Measurements from ENCODE around the gene PLG.
"Not testable (repeated sequence)": the region's sequence is repeated elsewhere in the genome, so short reads cannot be mapped to it uniquely, and the experiment has no call there.

PLG gene

GRCh38 chr6:160767647-160768019 is 65.6 kb downstream of the PLG start:
- no peak for TF ChIP-seq MYC (IDR thresholded peaks at IDR 0.05; ENCODE audit: low read depth, low read length)
- TF ChIP-seq POLR2A (IDR thresholded peaks at IDR 0.05; ENCODE audit: extremely low read depth, insufficient read length): no peak
- TF ChIP-seq, protein P1, sequence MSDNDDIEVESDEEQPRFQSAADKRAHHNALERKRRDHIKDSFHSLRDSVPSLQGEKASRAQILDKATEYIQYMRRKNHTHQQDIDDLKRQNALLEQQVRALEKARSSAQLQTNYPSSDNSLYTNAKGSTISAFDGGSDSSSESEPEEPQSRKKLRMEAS (IDR thresholded peaks at IDR 0.05; ENCODE audit: low read depth, low read length): no peak
- no peak for TF ChIP-seq CTCF (IDR thresholded peaks at IDR 0.05; ENCODE audit: low read depth, low read length)
- no peak overlapping the region for H3K4me3 ChIP-seq (ENCODE audit: low read depth, low read length)
- DNase-seq (ENCODE audit: low read depth): no peak

DNA sequence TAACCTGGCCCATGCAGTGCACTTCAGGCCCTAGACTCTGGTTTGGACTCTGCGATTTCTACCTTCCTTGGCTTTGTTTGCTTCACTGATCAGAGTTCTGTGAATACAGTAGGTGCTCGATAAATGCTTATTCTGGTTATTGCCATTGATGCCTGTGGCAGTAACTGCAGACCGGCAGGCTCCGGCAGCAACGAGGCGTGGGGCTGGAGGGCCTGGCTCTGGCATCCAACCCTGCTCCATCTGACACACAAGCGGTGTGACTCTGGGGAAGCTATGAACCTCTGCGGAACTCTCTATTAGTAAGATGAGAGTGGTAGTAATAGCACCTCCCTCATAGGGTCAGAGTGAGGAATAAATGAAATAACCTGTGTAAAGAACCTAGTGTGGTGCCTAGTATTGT is 66.1 kb downstream of the PLG start:
- no peak for TF ChIP-seq CTCF (IDR thresholded peaks at IDR 0.05; ENCODE audit: low read depth, low read length)
- TF ChIP-seq MYC (IDR thresholded peaks at IDR 0.05; ENCODE audit: low read depth, low read length): no peak
- TF ChIP-seq, protein P1 (IDR thresholded peaks at IDR 0.05; ENCODE audit: low read depth, low read length): no peak
- DNase-seq (ENCODE audit: low read depth): no peak
- H3K4me3 ChIP-seq (ENCODE audit: low read depth, low read length): no peak overlapping the region

- no peak for TF ChIP-seq POLR2A (IDR thresholded peaks at IDR 0.05; ENCODE audit: extremely low read depth, insufficient read length)
- TF ChIP-seq, protein P1 (IDR thresholded peaks at IDR 0.05; ENCODE audit: low read depth, low read length): no peak
- TF ChIP-seq MYC (IDR thresholded peaks at IDR 0.05; ENCODE audit: low read depth, low read length): no peak
- TF ChIP-seq CTCF (IDR thresholded peaks at IDR 0.05; ENCODE audit: low read depth, low read length): no peak
- H3K4me3 ChIP-seq (ENCODE audit: low read depth, low read length): no peak overlapping the region
- DNase-seq (ENCODE audit: low read depth): no peak
Observed at GRCh38 chr6:160774399-160774798, 72.4 kb downstream of the PLG start.

- no peak overlapping the region for H3K4me3 ChIP-seq (ENCODE audit: low read depth, low read length)
- no peak for DNase-seq (ENCODE audit: low read depth)
- TF ChIP-seq, protein P1 (IDR thresholded peaks at IDR 0.05; ENCODE audit: low read depth, low read length): no peak
- TF ChIP-seq MYC (IDR thresholded peaks at IDR 0.05; ENCODE audit: low read depth, low read length): no peak
- TF ChIP-seq CTCF (IDR thresholded peaks at IDR 0.05; ENCODE audit: low read depth, low read length): no peak
- no peak for TF ChIP-seq POLR2A (IDR thresholded peaks at IDR 0.05; ENCODE audit: extremely low read depth, insufficient read length)
Observed at GRCh38 chr6:160775792-160776580, 73.9 kb downstream of the PLG start.

GRCh38 chr6:160779095-160779494 is 77.1 kb downstream of the PLG start:
- DNase-seq (ENCODE audit: low read depth): not testable (repeated sequence)

DNA sequence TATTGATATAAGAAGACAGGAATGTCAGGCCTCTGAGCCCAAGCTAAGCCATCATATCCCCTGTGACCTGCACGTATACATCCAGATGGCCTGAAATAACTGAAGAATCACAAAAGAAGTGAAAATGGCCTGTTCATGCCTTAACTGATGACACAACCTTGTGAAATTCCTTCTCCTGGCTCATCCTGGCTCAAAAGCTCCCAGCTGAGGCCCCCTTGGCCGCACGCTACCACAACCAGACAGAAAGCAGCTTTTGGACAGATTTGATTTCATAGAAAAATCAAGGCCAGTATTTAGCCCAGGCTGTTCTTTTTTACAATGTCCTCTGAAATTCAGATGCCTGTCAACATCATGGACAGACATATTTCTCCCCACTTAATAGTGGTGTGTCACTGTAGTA is 78.6 kb downstream of the PLG start:
- H3K4me3 ChIP-seq (ENCODE audit: low read depth, low read length); DNase-seq (ENCODE audit: low read depth): not testable (repeated sequence)

More at GRCh38 chr6:160779095-160779494, 77.1 kb downstream of the PLG start:
- H3K4me3 ChIP-seq (ENCODE audit: low read depth, low read length): not testable (repeated sequence)

DNA sequence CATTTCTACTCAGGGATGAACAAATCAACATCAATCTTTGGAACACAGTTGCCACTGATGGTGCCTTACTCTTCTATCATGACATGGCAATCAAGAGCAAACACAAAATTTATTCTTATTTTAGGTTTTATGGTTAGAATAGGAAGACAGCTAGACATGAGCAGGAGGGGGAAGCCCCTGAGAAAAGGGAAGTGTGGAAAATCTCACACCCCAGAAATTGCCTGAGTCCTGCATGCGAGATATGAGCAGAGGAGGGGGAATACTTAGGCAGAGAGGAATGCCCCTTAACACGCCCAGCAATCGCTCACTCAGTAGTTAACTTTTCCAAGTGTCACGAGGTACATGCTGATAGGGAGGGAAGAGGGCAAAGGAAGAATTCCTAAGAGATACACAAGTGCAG is 79.3 kb downstream of the PLG start:
- H3K4me3 ChIP-seq (ENCODE audit: low read depth, low read length): no peak overlapping the region
- TF ChIP-seq, protein P1 (IDR thresholded peaks at IDR 0.05; ENCODE audit: low read depth, low read length): no peak
- TF ChIP-seq CTCF (IDR thresholded peaks at IDR 0.05; ENCODE audit: low read depth, low read length) (no peak), MYC (IDR thresholded peaks at IDR 0.05; ENCODE audit: low read depth, low read length) (no peak), POLR2A (IDR thresholded peaks at IDR 0.05; ENCODE audit: extremely low read depth, insufficient read length) (no peak)
- DNase-seq (ENCODE audit: low read depth): no peak
